GM19351 (cell line): ENCODE measurements around the gene POLR1G.

ENCODE experiments used
- ATAC-seq: cut with Tn5 transposase; IDR thresholded peaks from one replicate; pipeline ENCODE4 v1.9.1; 2021; ENCODE audit warnings: mild to moderate bottlenecking, moderate library complexity; ENCODE audit not compliant: unreplicated experiment

The POLR1G gene

DNA sequence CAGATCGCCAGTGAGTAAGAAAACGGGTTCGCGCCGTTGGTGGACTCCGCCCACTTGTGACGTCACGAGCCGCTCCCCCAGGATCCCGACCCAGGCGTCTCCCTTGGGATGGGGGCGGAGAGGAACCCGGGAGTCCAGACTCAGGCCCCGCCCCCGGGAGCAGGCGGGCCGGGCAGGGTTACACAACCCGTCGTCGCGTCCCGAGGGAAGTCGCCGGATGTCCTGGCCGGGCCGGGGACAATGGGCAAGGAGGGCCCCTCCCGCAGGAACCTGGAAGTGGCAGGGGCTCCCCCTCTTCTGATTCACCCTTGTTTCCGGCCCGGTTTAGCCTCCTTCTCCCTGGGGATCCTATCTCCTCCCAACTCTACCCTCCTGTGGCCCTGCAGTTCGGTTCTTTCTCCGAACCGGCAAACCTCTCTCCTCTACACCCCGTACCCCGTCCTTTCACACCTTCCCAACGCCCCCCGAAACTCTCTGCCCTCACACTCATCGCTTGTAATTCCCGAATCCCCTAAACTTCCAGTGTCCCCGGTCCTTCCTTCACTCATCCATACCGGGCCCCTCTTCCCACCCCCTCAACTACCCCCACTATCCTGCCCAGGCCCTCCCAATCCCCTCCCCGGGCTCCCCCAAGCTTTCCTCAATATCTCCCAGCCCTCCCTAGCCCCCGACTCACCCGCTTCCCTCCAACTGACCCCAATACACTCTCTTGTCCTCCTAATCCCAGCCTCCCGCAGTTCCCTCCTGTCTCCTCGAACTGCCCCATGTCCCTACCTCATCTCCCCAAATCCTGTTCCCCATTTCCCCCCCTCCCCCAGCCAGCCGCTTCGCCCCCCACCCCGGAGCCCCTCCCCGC, 37.2 kb downstream of the POLR1G start:
- no peak for ATAC-seq

GRCh38 chr19:45444318-45445041, 38.0 kb downstream of the POLR1G start:
- ATAC-seq, result no peak

DNA sequence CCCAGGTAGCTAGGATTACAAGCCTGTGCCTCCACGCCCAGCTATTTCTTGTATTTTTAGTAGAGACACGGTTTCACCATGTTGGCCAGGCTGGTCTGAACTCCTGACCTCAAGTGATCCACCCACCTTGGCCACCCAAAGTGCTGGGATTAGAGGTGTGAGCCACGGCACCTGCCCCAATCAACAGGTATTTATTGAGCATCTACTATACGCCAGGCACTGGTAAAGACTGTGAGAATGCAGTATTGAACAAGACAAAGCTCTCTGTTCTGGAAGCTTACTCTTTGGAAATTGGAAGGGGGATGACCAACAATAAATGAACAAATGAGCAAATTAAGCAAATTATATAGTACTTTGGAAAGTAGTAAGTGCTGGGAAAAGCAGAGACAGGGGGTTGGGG, 38.7 kb downstream of the POLR1G start:
- no peak for ATAC-seq

DNA sequence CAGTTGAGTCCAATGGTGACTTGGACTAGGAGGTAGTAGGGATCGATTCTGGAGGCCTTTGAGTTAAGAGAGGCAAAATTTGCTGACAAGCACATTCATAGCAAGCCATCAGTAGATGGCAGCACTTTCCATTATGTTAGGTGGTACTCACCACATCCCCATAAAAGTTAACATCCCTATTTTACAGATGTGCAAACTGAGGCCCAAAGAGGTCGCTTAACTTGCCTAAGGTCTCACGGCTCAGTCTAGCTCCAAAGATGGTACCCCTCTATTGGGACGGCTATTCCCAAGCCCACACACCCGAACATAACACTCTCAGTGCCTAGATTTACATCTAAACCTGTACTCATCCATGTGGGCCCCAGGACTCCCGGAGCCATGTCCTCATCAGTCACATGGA, 39.9 kb downstream of the POLR1G start:
- no peak for ATAC-seq

GRCh38 chr19:45446944-45447343, 40.5 kb downstream of the POLR1G start:
- ATAC-seq, result no peak

DNA sequence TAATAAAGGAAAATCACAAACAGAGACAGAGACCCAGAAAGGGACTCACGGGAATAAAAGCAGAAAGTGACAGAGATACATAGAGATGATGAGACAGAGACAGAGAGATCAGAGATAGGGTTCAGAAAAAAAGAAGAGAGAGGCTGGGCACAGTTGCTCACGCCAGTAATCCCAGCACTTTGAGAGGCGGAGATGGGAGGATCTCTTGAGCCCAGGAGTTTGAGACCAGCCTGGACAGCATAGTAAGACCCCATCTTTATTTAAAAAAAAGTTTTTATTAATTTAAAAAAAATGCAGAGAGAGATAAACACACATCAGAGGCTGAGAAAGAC, 41.9 kb downstream of the POLR1G start:
- no peak for ATAC-seq

DNA sequence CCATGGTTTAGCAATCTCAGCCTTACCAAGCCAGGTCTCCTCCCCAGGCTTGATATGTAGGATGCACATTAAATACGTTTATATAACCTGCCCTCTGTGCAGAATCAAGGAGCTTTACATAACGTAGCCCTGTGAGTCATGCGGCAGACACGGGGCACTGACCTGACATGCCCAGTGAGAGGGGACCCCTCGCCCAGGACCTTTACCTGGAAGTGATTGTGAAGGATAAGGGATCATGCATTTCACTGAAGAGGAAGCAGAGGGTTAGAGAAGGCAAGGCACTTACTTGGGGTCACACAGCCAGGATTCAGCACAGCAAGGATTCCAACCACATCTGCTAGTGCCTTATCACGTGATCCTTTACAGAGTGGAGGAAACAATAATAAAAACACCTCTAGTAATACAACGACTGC, 42.4 kb downstream of the POLR1G start:
- no peak for ATAC-seq

DNA sequence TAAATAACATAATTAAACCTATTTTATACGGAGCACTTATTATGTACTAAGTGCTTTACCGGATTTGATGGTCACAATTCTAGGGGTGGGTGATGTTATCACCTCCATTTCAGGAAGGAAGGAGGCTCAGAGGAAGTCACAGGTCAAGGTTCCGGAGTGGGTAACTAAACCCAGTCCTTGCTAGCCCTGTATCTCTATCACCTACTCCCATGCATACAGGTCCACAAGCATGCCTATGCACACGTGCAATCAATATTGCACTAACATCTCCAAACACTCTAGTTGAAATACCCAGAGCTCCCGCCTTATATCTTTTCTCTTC, 43.5 kb downstream of the POLR1G start:
- no peak for ATAC-seq

DNA sequence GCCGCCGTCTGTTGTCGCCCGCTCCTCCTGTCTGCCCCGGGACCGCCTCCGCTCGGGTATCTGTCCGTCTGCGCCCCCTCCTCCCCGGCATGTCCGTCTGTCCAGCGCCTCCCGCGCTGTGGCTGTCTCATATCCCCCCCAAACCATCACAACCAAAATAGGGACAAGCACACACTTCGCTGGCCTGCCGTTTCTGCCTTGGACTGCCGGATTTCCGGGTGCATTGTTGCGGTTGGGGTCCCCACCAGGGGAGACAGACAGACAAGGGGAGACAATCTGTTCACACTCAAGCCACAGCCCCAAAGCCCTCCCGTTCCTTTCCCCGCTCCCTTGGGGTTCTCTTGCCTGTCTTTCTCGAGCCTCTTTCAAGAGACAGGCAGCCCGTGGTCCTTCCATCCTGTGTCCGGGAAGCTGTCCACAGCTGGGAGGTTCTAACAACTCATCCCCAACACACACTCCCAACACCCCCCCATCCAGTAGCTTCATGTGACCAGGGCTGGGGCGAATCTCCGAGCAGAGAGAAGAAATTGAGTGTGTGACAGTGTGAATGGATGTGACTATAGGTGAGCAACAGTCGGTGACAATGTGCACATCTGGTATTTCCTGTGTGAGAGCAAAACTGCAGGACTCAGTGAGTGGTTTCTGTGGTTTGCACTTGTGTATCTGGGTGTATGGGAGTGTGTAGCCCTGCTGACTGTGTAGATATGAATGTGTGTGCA, 44.8 kb downstream of the POLR1G start:
- ATAC-seq, result no peak

GRCh38 chr19:45451850-45452387, 45.5 kb downstream of the POLR1G start:
- ATAC-seq, result no peak

DNA sequence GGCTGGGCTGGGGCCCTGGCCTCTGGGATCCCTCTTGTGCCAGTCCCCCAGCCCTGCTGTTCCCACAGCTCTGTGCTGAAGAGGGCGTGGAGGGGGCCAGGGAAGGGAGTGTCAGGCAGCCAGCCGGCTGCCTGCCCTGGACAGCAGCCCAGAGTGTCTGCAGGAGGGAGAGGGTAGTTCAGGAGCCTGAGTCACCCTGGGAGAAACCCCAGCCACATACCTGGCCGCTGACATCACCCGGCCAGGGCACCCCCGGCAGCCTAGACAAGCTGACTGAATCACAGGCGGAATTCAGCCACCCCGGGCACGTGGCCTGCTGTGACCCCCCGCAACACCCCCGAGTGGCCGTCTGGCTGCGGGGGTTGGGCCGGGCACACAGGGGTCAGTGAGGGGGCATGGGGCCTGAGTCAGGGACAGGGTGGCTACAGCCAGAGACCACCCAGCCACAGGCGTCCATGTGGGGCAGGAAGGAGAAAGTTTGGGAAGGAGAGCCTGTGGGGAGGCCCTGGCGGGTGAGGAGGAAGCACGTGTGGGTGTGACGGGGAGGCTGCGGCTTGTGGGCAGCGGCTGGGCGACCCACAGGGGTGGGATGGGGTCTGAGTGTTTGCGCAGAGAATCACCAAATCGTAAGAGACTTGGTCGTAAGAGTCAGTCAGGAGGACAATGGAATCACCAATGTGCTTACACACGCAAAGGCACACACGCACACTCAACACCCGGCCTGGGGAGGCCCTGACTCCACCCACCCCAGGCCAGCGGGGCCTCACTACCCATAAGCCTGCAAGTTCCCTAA, 49.5 kb downstream of the POLR1G start:
- no peak for ATAC-seq

- ATAC-seq, result no peak
Measured at GRCh38 chr19:45456500-45456815, 50.0 kb downstream of the POLR1G start.

DNA sequence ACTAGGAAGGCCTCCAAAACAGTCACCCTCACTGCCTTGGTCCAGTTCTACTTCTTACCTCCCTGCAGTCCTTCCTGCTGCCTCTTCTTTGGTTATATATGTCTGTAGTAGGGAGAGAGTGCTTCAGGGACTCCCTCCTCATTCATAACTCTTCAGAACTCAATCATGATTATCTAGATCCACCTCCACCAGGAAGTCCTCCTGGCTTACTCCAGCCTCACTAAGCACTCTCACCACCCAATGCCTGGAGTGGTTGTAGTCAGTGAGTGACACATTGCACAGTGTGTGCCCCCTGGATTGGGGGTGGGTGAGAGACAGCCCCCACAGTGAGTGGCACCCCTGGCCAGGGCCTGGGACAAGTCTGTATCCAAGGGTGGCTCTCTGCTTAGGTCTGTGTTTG, 51.3 kb downstream of the POLR1G start:
- no peak for ATAC-seq
